GM18517 (cell line): ENCODE measurements around the gene ZRANB1.
"Not testable (repeated sequence)": the region's sequence is repeated elsewhere in the genome, so short reads cannot be mapped to it uniquely, and the experiment has no call there.

Experiments used
- ATAC-seq: cut with Tn5 transposase; IDR thresholded peaks from one replicate; pipeline ENCODE4 v1.9.1; 2021; ENCODE audit warnings: mild to moderate bottlenecking, moderate library complexity; ENCODE audit not compliant: unreplicated experiment

The ZRANB1 gene

DNA sequence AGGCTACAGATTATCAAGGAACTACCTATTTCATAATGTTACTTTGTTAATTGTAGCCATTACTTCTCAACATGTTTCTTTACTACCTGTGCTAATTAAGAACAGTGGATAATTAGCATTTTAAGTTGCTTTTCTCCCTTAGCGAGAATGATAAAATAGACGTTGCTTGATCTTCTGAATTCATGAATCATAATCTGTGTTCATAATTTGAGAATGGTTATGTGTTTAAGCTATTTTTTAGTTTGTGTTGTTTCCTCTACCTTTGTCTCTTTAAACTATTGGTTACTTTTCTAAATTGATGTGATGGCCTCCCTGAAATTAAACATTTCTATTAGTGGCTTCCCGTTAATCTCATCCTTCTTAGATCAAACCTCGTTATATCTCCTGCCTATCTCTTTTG is at the start of gene ZRANB1:
Gene ZRANB1 (plus strand): TSS at position 301 of the 400 bp plus-strand sequence. CDS start 371 bp downstream, outside the sequence.
- no peak for ATAC-seq

DNA sequence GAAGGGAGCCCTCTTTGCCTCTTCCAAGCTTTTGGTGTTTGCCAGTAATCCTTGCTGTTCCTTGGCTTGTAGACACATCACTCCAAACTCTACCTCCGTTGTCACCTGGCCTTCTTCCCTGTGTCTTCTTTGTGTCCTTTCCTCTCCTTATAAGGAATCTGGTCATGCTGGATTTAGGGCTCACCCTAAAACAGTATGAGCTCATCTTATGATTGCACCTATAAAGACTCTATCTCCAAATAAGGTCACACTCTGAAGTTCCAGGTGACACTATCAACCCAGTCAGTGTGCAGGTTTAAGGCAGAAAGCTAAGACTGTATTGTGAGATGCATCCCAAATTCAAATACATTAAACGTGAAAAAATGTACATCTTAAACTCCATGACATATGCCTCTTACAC is 49.0 kb upstream of the ZRANB1 start:
- no peak for ATAC-seq

GRCh38 chr10:124894569-124895215 is 47.2 kb upstream of the ZRANB1 start:
- no peak for ATAC-seq

- no peak for ATAC-seq
Observed at GRCh38 chr10:124896751-124897150, 45.2 kb upstream of the ZRANB1 start.

- no peak for ATAC-seq
Observed at GRCh38 chr10:124898471-124898870, 43.5 kb upstream of the ZRANB1 start.

DNA sequence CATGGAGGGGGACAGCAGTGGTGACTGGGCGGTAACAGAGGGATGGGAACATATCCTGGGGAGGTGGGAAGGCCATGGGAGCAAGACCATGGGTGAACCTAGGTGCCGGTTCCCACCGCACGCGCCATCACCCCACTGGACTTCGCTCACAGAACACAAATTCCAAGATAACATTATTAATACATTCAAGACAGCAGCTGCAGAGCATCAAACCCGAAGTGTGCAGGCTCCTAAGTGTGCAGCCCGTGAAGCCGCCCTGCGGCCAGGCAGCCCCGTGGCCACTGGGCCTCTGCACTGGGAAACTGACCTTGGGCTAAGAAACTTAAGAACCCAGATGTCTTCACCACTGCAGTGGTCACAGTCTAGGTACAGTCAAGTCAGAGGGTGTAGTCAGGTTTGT is 42.8 kb upstream of the ZRANB1 start:
- no peak for ATAC-seq

GRCh38 chr10:124902462-124902861 is 39.5 kb upstream of the ZRANB1 start:
- ATAC-seq: no peak

- no peak for ATAC-seq
Observed at GRCh38 chr10:124903111-124903510, 38.8 kb upstream of the ZRANB1 start.

- no peak for ATAC-seq
Observed at GRCh38 chr10:124904796-124905195, 37.1 kb upstream of the ZRANB1 start.

DNA sequence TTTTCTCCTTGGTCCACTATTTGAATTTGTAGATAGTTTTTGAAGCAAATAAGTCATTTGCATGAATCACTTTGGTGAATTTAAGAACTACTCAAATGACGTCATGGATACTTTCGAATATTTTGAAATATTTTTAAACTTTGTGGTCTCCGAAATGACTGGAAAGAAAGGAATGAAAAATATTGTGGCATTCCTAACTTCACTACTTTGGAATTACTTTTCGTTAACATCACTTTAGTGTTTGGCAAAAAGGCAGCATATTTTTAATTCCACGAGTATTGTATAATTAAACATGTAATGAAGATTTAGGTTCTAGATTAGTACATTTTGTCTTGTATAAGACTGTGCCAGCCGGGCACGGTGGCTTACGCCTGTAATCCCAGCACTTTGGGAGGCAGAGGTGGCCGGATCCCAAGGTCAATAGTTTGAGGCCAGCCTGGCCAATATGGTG is 35.3 kb upstream of the ZRANB1 start:
- ATAC-seq: no peak

GRCh38 chr10:124909563-124909962 is 32.4 kb upstream of the ZRANB1 start:
- ATAC-seq: no peak

- no peak for ATAC-seq
Observed at GRCh38 chr10:124911124-124912067, 30.5 kb upstream of the ZRANB1 start.

GRCh38 chr10:124912101-124912886 is 29.6 kb upstream of the ZRANB1 start:
- ATAC-seq: no peak

GRCh38 chr10:124913167-124913566 is 28.8 kb upstream of the ZRANB1 start:
- ATAC-seq: no peak

GRCh38 chr10:124914398-124914797 is 27.5 kb upstream of the ZRANB1 start:
- ATAC-seq: not testable (repeated sequence)

DNA sequence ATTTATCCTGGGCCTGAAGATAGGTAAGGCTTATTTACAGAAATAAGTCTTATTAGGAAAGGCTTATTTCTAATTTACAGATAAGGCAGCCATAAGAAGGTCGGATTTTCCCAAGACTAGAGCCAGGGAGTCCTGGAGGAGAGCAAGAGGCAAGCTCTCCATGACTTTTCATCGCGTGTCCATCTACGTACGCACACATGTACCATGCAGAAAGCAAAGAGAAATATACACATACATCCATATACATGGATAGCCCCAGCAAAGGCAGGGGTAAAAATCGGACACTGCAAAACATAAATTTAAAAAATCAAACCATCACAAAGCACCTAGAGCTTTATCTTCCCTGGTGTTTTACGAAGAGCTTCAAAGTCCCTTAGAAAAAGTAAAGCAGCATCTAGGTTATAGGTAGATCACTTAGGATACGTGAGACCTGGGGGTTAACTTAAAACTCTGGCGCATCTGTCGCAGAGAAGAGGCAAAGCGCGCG is 25.8 kb upstream of the ZRANB1 start:
- ATAC-seq: peak; percentile 14

GRCh38 chr10:124916585-124917427 is 25.1 kb upstream of the ZRANB1 start:
- peak; percentile 84 for ATAC-seq

- ATAC-seq: peak; percentile 6
Observed at GRCh38 chr10:124917428-124918190, 24.3 kb upstream of the ZRANB1 start.

- ATAC-seq: no peak
Observed at GRCh38 chr10:124918191-124918830, 23.6 kb upstream of the ZRANB1 start.
